GM21526 (cell line): ENCODE results near the gene TRAPPC14.
A peak's percentile ranks its signal among the peaks of the same experiment; 100 is the strongest.
"Not testable (repeated sequence)": the region's sequence is repeated elsewhere in the genome, so short reads cannot be mapped to it uniquely, and the experiment has no call there.

Experiments
- ATAC-seq: cut with Tn5 transposase; IDR thresholded peaks from one replicate; pipeline ENCODE4 v1.9.1; 2021; ENCODE audit warnings: moderate library complexity; ENCODE audit not compliant: unreplicated experiment, low FRiP score

The TRAPPC14 gene

GRCh38 chr7:100155553-100156317 lies 2.8 kb downstream of the TRAPPC14 start:
- ATAC-seq = no peak

DNA sequence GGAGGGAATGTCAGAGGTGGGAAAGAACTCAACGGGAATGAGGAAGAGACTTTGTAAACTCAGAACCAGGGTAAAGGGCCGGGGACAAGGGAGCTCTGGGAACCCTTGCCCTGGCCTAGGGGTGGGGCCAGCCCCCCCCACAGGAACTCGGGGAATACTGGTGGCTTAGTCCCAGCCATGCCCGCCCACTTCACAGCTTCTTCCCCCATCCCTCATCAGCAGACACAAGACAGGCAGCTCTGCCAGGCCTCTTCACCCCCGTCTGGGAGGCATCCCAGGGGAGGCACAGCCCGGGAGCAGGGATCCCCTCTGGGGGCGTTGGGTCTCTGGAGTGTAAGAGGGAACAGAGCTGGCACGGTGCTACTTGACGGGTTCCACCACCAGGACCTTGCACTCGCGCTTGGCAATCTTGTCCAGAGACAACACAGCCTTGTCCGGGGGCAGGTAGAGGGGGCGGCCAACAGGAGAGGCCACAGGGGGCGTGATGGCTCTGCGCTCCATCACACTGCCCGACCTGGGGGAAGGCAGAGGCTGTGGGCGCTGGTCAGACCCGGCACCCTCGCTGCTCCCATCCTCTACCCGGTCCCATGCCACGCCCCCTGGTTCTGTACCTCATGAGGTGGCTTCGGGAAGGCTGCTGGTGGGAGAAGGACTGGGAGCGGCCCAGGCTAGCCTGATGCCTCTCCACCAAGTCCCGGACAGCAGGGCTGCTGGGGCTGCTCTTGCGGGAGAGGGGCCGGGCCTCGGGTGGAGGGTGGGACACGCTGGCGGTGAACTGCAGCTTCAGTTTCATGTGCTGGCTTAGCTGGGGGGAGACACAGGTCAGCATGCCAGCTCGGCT lies 3.7 kb downstream of the TRAPPC14 start:
- ATAC-seq = no peak

GRCh38 chr7:100153708-100154535 lies 4.6 kb downstream of the TRAPPC14 start:
- ATAC-seq = no peak

DNA sequence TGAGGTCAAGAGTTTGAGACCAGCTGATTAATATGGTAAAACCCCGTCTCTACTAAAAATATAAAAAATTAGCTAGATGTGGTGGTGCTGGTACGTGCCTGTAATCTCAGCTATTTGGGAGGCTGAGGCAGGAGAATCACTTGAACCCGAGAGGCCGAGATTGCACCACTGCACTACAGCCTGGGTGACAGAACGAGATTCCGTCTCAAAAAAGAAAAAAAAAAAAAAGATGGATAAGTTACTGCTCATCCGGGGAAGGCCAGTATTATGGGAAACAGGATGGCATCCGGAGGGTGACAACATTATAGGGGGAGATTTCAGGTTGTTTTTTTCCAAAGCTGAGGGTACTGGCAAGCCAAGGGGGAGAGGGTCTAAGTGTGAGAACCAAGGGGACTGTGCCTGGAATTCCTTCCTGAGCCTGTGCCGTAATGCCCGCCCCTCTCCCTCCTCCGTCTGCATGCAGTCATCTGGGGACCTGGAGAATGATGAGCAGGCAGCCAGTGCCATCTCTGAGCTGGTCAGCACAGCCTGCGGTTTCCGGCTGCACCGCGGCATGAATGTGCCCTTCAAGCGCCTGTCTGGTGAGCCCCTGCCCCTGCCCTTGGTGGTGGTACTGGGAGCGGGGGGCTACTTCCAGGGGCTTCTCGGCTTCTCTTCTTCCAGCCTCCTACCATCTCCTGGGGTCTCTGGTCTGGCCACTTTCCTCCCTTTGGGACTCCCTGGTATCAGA lies 5.4 kb downstream of the TRAPPC14 start:
- ATAC-seq = no peak

DNA sequence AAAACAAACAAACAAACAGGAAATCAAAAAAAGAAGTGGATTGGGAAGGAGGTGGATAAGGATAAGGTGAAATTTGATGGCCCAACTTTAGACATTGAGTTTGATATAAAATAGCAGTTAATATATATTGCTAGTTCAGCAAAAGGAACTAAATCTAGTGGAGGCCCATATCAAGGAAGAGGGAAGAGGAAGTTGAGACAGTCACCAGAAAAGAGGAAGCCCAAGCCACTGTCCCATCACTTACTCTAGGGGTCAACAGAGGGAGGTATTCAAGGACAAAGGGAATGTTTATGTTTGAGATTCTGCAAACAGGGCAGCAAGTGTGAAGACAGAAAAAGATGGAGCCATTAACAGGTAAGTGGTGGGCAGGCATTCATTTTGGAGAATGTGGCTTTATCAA lies 6.1 kb downstream of the TRAPPC14 start:
- no peak for ATAC-seq

DNA sequence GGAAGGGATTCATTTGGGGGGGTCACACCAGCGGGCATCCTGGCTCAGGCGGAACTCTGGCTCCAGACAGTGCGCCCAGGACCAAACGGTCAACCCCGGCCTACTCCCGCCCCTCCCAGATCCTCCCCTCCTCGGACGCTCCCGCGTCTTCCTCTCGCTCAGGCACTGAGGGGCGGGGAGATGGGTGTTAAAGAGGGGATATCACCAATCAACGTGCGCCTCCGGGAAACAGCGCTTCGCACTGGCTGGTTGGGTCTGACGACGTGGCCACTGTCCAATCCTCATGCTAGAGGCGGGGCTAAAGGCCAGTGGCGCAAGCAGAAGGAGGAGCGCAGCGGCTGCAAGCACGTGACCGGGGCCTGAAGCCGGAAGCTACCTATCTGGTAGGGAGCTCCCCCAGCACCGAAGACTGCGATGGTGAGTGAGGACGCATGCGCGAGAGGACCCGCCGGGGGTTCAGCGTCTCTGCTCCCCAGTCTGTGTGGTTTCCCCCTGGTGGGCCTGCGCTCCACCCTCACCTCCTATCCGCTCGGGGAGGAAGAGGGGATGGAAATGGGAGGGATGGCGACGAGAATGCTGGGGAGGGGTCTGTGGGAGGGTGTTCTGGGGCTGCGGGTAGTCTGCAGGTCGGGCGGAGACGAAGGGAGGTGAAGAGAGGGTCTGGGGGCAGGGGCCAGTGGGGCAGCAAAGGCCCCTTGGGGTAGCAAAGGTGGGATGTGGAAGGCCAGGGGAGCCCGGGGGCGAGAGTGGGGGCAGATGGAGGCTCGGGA lies 9.8 kb downstream of the TRAPPC14 start, which contains the start of gene LAMTOR4:
LAMTOR4 (plus strand) TSS at position 360 of the 770 bp plus-strand sequence; CDS start at position 415, 55 bp downstream.
- ATAC-seq = peak; percentile 96

- ATAC-seq = no peak
Measured at GRCh38 chr7:100148225-100148558, 10.3 kb downstream of the TRAPPC14 start.

- ATAC-seq = no peak
Measured at GRCh38 chr7:100147278-100147677, 11.2 kb downstream of the TRAPPC14 start.

GRCh38 chr7:100146350-100146749 lies 12.2 kb downstream of the TRAPPC14 start:
- not testable (repeated sequence) for ATAC-seq

DNA sequence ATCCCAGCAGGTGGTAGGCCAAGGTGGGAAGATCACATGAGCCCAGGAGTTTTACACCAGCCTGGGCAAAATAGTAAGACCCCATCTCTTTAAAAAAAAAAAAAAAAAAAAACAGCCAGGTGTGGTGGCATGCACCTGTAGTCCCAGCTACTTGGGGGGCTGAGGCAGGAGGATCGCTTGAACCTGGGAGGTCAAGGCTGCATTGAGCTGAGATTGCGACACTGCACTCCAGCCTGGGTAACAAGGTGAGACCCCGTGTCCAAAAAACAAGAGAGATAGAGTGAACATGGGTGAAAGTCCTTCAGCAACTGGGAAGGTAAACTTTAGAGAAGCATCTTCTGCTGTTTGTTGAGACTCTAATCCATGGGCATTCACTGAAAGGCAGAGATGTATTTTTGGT lies 16.1 kb downstream of the TRAPPC14 start:
- no peak for ATAC-seq

- ATAC-seq = no peak
Measured at GRCh38 chr7:100141555-100141949, 17.0 kb downstream of the TRAPPC14 start.

GRCh38 chr7:100137851-100138760 lies 20.4 kb downstream of the TRAPPC14 start:
- ATAC-seq = no peak

DNA sequence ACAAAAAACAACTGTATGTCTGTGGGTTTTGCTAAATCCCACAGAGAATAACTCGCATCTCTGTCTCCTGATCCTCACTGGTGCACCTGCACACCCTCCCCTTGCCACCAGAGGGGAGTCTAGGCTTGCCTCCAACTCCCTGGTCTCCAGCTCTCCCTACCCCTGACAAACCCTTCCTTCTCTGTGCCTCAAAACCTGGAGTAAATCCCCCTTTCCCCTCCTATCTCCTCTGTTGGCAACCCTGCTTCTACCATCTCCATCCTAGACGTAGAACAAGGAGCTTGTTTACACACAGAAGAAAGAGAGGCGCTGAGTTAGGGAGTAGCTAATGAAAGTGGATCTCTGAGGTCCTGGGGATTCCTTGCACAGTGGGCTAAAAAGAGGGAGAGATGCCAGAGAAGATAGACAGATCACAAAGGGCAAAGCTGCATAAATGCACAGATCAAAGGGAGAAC lies 25.8 kb downstream of the TRAPPC14 start:
- ATAC-seq = no peak

GRCh38 chr7:100132126-100132525 lies 26.4 kb downstream of the TRAPPC14 start:
- ATAC-seq = no peak

- no peak for ATAC-seq
Measured at GRCh38 chr7:100130608-100131453, 27.7 kb downstream of the TRAPPC14 start.

DNA sequence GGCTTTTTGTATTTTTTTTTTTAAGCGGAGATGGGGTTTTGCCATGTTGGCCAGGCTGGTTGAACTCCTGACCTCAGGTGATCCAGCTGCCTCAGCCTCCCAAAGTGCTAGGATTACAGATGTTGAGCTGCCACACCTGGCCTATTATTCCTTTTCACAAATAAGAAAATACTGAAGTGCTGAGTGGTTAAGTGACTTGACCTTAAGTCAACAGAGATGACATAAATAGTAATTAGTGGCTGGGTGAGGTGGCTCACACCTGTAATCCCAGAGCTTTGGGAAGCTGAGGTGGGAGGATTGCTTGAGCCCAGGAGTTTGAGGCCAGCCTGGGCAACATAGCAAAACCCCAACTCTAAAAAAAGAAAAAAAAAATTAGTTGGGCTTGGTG lies 28.3 kb downstream of the TRAPPC14 start:
- ATAC-seq = not testable (repeated sequence)

DNA sequence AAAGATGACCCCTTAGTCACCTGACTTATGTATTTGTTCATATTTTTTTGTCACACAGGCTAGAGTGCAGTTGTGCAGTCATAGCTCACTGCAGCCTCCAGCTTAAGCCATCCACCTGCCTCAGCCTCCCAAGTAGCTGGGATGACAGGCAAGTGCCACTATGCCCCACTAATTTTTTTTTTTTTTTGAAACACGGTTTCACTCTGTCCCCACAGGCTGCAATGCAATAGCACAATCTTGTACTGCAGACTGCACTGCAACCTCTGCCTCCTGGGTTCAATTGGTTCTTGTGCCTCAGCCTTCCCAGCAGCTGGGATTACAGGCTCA lies 29.9 kb downstream of the TRAPPC14 start:
- ATAC-seq = no peak
